ENCODE data around the gene PAXX.

Gene PAXX

GRCh38 chr9:136952876-136953770 lies 39.1 kb upstream of the PAXX start:
- no peak for DNase-seq (ENCODE audit: low read depth in 2 of 2)

- DNase-seq (ENCODE audit: low read depth in 2 of 2): no peak
Observed at GRCh38 chr9:136953771-136954269, 38.4 kb upstream of the PAXX start.

GRCh38 chr9:136954270-136955083 lies 37.7 kb upstream of the PAXX start:
- no peak for DNase-seq (ENCODE audit: low read depth in 2 of 2)

GRCh38 chr9:136955202-136955942 lies 36.9 kb upstream of the PAXX start:
- DNase-seq (ENCODE audit: low read depth in 2 of 2): no peak

GRCh38 chr9:136955943-136956335 lies 36.3 kb upstream of the PAXX start:
- no peak for DNase-seq (ENCODE audit: low read depth in 2 of 2)

GRCh38 chr9:136956604-136957003 lies 35.6 kb upstream of the PAXX start:
- DNase-seq (ENCODE audit: low read depth in 2 of 2): no peak

GRCh38 chr9:136957461-136957860 lies 34.8 kb upstream of the PAXX start:
- DNase-seq (ENCODE audit: low read depth in 2 of 2): no peak

- no peak for DNase-seq (ENCODE audit: low read depth in 2 of 2)
Observed at GRCh38 chr9:136957901-136958300, 34.3 kb upstream of the PAXX start.

GRCh38 chr9:136958473-136958872 lies 33.7 kb upstream of the PAXX start:
- no peak for DNase-seq (ENCODE audit: low read depth in 2 of 2)

- no peak for DNase-seq (ENCODE audit: low read depth in 2 of 2)
Observed at GRCh38 chr9:136958898-136959850, 33.0 kb upstream of the PAXX start.

GRCh38 chr9:136960212-136960937 lies 31.8 kb upstream of the PAXX start:
- DNase-seq (ENCODE audit: low read depth in 2 of 2): no peak

- no peak for DNase-seq (ENCODE audit: low read depth in 2 of 2)
Observed at GRCh38 chr9:136960938-136961275, 31.3 kb upstream of the PAXX start.

- DNase-seq (ENCODE audit: low read depth in 2 of 2): no peak
Observed at GRCh38 chr9:136961279-136962065, 30.8 kb upstream of the PAXX start.

GRCh38 chr9:136962163-136962562 lies 30.1 kb upstream of the PAXX start:
- no peak for DNase-seq (ENCODE audit: low read depth in 2 of 2)

- no peak for DNase-seq (ENCODE audit: low read depth in 2 of 2)
Observed at GRCh38 chr9:136962701-136963248, 29.4 kb upstream of the PAXX start.

GRCh38 chr9:136963341-136963740 lies 28.9 kb upstream of the PAXX start:
- no peak for DNase-seq (ENCODE audit: low read depth in 2 of 2)

GRCh38 chr9:136963751-136964150 lies 28.5 kb upstream of the PAXX start:
- DNase-seq (ENCODE audit: low read depth in 2 of 2): no peak

- no peak for DNase-seq (ENCODE audit: low read depth in 2 of 2)
Observed at GRCh38 chr9:136964171-136964689, 28.0 kb upstream of the PAXX start.
